HG03045 (cell line): ENCODE measurements around the gene THSD8.
A peak's percentile ranks its signal among the peaks of the same experiment; 100 is the strongest.
"Not testable (repeated sequence)": the region's sequence is repeated elsewhere in the genome, so short reads cannot be mapped to it uniquely, and the experiment has no call there.

ENCODE experiments used
- ATAC-seq: cut with Tn5 transposase; IDR thresholded peaks from one replicate; pipeline ENCODE4 v1.9.1; 2021; ENCODE audit warnings: mild to moderate bottlenecking, moderate library complexity; ENCODE audit not compliant: unreplicated experiment

THSD8 gene

DNA sequence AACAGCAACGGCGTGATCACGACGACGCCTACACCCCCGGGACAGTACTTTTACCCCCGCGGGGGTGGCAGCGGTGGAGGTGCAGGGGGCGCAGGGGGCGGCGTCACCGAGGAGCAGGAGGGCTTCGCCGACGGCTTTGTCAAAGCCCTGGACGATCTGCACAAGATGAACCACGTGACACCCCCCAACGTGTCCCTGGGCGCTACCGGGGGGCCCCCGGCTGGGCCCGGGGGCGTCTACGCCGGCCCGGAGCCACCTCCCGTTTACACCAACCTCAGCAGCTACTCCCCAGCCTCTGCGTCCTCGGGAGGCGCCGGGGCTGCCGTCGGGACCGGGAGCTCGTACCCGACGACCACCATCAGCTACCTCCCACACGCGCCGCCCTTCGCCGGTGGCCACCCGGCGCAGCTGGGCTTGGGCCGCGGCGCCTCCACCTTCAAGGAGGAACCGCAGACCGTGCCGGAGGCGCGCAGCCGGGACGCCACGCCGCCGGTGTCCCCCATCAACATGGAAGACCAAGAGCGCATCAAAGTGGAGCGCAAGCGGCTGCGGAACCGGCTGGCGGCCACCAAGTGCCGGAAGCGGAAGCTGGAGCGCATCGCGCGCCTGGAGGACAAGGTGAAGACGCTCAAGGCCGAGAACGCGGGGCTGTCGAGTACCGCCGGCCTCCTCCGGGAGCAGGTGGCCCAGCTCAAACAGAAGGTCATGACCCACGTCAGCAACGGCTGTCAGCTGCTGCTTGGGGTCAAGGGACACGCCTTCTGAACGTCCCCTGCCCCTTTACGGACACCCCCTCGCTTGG lies 9.6 kb upstream of the THSD8 start:
- no peak for ATAC-seq

- ATAC-seq = no peak
Measured at GRCh38 chr19:12792853-12793289, 9.0 kb upstream of the THSD8 start.

GRCh38 chr19:12793290-12794195 lies 8.3 kb upstream of the THSD8 start:
- ATAC-seq = peak; percentile 36

DNA sequence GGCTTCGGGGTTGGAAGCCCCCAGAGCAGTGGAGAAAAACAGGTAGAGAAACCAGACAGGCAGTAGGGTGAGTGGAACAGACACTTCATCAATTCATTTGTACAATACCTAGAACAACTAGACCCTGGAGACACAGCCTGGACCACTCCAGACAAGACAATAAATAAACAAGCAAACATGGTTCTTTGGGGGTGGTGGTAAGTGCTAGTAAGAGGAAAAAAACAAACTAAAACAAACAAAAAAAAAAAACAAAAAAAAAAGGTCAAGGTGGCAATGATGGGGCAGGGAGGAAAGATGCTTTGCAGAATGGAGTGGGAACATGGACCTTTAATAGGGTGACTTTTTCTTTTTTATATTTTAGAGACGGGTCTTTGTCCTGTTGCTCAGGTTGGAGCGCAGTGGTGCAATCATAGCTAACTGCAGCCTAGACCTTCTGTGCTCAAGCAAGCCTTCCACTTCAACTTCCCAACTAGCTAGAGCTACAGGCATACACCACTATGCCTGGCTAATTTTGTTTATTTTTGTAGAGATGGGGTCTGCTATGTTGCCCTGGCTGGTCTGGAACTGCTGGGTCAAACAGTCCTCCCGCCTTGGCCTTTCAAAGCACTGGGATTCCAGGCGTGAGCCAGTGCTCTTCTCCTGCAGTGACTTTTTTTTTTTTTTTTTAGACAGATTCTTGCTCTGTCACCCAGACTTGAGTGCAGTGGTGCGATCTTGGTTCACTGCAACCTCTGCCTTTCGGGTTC lies 7.5 kb upstream of the THSD8 start:
- no peak for ATAC-seq

DNA sequence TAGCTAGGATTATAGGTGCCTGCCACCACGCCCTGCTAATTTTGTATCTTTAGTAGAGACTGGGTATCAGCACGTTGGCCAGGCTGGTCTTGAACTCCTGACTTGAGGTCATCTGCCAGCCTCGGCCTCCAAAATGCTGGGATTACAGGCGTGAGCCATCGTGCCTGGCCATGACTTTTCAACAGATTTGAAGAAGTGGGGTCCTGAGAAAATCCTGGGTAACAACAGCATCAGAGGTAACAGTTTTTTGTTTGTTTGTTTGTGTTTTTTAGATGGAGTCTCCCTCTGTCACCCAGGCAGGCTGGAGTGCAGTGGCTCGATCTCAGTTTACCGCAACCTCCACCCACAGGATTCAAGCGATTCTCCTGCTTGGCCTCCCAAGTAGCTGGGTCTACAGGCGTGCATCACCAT lies 6.9 kb upstream of the THSD8 start:
- no peak for ATAC-seq

GRCh38 chr19:12796146-12797071 lies 5.5 kb upstream of the THSD8 start:
- ATAC-seq = no peak

DNA sequence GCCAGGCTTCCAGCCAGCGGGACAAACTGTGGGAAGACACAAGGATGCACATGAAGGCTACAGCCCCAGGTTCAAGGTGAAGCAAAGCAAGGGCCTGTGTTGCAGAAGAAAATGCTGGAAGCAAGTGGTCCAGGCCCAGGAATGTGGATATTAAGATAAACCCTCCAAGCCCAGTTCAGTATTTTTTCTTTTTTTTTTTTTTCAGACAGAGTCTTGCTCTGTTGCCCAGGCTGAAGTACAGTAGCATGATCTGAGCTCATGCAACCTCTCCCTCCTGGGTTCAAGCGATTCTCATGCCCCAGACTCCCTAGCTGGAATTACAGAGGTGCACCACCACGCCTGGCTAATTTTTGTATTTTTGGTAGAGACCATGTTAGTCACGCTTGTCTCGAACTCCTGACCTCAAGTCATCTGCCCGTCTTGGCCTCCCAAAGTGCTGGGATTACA lies 4.7 kb upstream of the THSD8 start:
- ATAC-seq = no peak

DNA sequence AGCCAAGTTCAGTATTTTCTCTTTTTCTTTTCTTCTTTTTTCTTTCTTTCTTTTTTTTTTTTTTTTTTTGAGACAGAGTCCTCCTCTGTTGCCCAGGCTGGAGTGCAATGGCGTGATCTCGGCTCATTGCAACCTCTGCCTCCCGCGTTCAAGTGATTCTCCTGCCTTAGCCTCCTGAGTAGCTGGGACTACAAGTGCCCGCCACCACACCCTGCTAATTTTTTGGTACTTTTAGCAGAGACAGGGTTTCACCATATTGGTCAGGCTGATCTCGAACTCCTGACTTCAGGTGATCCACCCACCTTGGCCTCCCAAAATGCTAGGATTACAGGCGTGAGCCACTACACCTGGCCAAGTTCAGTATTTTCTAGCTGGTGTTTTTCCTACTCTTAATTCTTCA lies 4.3 kb upstream of the THSD8 start:
- ATAC-seq = not testable (repeated sequence)

- no peak for ATAC-seq
Measured at GRCh38 chr19:12799742-12800465, 2.0 kb upstream of the THSD8 start.

GRCh38 chr19:12800466-12800770 lies 1.5 kb upstream of the THSD8 start:
- no peak for ATAC-seq

DNA sequence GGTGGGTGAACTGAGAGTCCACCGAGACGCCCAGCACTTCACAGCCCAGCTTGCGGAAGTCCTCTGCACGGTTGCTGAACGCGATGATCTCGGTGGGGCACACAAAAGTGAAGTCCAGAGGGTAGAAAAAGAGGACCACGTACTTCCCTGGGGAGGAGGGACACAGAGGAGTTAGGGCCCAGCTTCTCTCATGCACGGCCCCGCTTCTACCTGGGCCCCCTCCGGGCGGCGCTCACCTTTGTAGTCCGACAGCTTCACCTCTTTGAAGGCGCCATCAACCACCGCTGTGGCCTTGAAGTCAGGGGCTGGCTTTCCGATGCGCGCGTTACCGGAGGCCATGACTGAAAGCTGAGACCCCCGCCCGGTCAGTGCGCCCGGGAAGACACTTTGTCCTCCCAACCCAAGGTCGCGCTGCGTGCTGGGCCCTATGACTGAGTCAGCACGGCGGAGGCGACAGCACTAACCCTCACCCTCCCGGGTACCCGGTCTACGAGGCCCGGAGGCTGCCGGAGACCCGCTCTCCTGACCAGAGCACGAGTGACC lies 875 bp upstream of the THSD8 start:
- ATAC-seq = no peak

DNA sequence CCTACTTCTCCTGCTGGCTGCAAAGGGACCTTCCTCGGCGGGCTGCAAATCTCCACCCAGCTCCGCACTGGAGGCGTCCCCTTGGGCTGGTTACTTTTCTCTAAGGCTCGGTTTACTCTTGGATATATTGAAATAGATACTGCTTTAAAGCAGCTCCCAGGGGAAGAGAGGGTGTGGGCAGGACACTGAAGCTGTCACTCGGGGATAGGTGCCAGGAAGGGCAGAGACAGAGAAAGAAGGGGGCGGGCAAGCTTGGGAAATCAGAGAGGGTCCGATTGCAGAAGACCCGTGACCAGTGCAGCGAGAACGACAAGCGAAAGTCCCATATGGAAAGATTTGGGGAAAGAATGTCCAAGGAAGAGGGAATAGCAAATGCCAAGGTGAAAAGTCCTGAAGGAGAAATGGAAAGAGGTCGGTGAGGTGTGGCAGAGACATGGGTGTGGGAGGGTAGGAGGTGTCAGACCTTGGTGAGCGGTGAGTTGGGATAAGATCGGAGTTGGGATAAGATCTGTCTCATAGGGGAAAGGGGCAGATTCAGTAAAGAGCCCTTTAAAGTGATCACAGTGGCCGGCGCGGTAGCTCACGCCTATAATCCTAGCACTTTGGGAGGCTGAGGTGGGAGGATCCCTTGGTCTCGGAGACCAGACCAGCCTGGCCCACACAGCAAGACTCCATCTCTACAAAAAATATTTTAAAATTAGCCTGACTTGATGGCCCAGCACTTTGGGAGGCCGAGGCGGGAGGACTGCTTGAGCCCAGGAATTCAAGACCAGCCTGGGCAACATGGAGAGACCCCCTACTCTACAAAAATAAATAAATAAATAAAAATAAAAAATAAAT lies 618 bp downstream of the THSD8 start:
- no peak for ATAC-seq

DNA sequence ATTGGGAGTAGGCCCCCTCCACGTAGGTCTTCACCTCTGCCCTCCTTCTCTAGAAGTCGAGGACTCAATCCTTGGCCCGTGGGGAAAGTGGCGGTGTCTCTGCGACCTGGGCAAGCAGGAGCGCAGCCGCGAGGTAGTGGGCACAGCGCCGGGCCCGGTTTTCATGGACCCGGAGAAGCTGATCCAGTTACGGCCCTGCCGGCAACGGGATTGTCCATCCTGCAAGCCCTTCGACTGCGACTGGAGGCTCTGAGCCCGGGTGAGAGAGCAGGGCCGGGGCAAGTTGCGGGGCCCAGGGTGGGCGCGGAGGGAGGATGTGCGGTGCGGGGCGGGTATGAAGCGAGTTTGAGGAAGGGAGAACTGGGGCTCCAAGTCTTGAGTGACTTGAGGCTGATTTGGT lies 2.2 kb downstream of the THSD8 start:
- no peak for ATAC-seq

GRCh38 chr19:12806242-12807081 lies 4.6 kb downstream of the THSD8 start, which contains the start of gene RNASEH2A:
Gene RNASEH2A, plus strand, starts transcription at chr19:12806584. Its CDS starts 90 bp downstream, at chr19:12806674.
- ATAC-seq = peak; percentile 75

DNA sequence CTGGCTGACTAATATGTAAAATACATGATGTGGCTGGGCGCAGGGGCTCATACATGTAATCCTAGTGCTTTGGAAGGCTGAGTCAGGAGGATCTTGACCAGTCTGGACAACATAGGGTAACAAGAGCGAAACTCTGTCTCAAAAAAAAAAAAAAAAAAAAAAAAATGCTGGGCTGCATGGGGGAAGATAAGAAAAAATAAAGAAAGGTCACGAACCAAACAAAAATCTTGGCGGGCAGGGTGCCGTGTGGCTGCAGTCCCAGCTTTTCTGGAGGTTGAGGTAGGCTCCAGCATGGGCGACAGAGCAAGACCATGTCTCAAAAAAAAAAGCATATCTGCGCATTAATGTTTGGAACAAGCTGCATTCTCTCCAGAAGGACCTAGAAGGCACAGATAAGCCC lies 13.2 kb downstream of the THSD8 start:
- no peak for ATAC-seq

DNA sequence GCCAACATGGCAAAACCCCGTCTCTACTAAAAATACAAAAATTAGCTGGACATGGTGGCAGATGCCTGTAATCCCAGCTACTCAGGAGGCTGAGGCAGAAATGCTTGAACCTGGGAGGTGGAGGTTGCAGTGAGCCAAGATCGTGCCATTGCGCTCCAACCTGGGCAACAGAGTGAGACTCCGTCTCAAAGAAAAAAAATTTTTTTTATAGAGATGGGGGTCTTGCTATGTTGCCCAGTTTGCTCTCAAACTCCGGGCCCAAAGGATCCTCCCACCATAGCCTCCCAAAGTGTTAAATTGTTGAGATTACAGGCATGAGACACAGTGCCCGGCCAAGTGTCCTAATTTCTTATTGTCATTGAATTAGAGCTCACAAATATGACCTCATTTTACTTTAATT lies 15.3 kb downstream of the THSD8 start:
- not testable (repeated sequence) for ATAC-seq

- ATAC-seq = not testable (repeated sequence)
Measured at GRCh38 chr19:12817810-12818209, 15.9 kb downstream of the THSD8 start.
